HG03565 (cell line): ENCODE measurements around the gene PSMB9.

Source experiments
- ATAC-seq: cut with Tn5 transposase; IDR thresholded peaks from one replicate; pipeline ENCODE4 v1.9.1; 2021; ENCODE audit warnings: mild to moderate bottlenecking, moderate library complexity; ENCODE audit not compliant: unreplicated experiment

The PSMB9 gene

GRCh38 chr6:32903952-32904351, 50.0 kb downstream of the PSMB9 start:
- no peak for ATAC-seq

- no peak for ATAC-seq
Measured at GRCh38 chr6:32905078-32905477, 51.1 kb downstream of the PSMB9 start.

- ATAC-seq: no peak
Measured at GRCh38 chr6:32906539-32906938, 52.5 kb downstream of the PSMB9 start.

GRCh38 chr6:32908897-32909296, 54.9 kb downstream of the PSMB9 start:
- ATAC-seq: no peak
